DMS53 (cell line): ENCODE results near the gene RMC1.
"Not testable (repeated sequence)": the region's sequence is repeated elsewhere in the genome, so short reads cannot be mapped to it uniquely, and the experiment has no call there.

Experiments
- DNase-seq: peaks from one replicate; lab custom pipeline; 2025; lab: John Stamatoyannopoulos, UW

RMC1 gene

GRCh38 chr18:23503038-23503962, at the start of gene RMC1:
Gene RMC1, plus strand, starts transcription at chr18:23503511. Its CDS starts 108 bp downstream, at chr18:23503619.
- peak; percentile 96 for DNase-seq

- DNase-seq = peak; percentile 50
Observed at GRCh38 chr18:23453680-23454058, 49.6 kb upstream of the RMC1 start.

- no peak for DNase-seq
Observed at GRCh38 chr18:23456835-23457234, 46.5 kb upstream of the RMC1 start.

- DNase-seq = no peak
Observed at GRCh38 chr18:23458830-23459529, 44.3 kb upstream of the RMC1 start.

GRCh38 chr18:23459530-23459921, 43.8 kb upstream of the RMC1 start:
- DNase-seq = no peak

GRCh38 chr18:23460285-23461273, 42.7 kb upstream of the RMC1 start:
- no peak for DNase-seq

GRCh38 chr18:23462876-23463275, 40.4 kb upstream of the RMC1 start:
- DNase-seq = no peak

GRCh38 chr18:23468753-23469459, 34.4 kb upstream of the RMC1 start:
- DNase-seq = no peak

GRCh38 chr18:23470620-23471387, 32.5 kb upstream of the RMC1 start:
- DNase-seq = no peak

GRCh38 chr18:23471486-23471885, 31.8 kb upstream of the RMC1 start:
- no peak for DNase-seq

- no peak for DNase-seq
Observed at GRCh38 chr18:23479829-23480505, 23.3 kb upstream of the RMC1 start.

- no peak for DNase-seq
Observed at GRCh38 chr18:23484561-23485182, 18.6 kb upstream of the RMC1 start.

- DNase-seq = no peak
Observed at GRCh38 chr18:23485386-23485785, 17.9 kb upstream of the RMC1 start.

- DNase-seq = peak; percentile 3
Observed at GRCh38 chr18:23487738-23488570, 15.4 kb upstream of the RMC1 start.

GRCh38 chr18:23489586-23489985, 13.7 kb upstream of the RMC1 start:
- DNase-seq = not testable (repeated sequence)

GRCh38 chr18:23493654-23494053, 9.7 kb upstream of the RMC1 start:
- DNase-seq = no peak

- peak; percentile 39 for DNase-seq
Observed at GRCh38 chr18:23494992-23495391, 8.3 kb upstream of the RMC1 start.

- no peak for DNase-seq
Observed at GRCh38 chr18:23495723-23496440, 7.4 kb upstream of the RMC1 start.
